GM18907 (cell line): ENCODE results near the gene PKHD1.
A peak's percentile ranks its signal among the peaks of the same experiment; 100 is the strongest.
"Not testable (repeated sequence)": the region's sequence is repeated elsewhere in the genome, so short reads cannot be mapped to it uniquely, and the experiment has no call there.

Experiments
- ATAC-seq: cut with Tn5 transposase; IDR thresholded peaks from one replicate; pipeline ENCODE4 v1.9.1; 2021; ENCODE audit warnings: mild to moderate bottlenecking, moderate library complexity; ENCODE audit not compliant: unreplicated experiment

The PKHD1 gene

DNA sequence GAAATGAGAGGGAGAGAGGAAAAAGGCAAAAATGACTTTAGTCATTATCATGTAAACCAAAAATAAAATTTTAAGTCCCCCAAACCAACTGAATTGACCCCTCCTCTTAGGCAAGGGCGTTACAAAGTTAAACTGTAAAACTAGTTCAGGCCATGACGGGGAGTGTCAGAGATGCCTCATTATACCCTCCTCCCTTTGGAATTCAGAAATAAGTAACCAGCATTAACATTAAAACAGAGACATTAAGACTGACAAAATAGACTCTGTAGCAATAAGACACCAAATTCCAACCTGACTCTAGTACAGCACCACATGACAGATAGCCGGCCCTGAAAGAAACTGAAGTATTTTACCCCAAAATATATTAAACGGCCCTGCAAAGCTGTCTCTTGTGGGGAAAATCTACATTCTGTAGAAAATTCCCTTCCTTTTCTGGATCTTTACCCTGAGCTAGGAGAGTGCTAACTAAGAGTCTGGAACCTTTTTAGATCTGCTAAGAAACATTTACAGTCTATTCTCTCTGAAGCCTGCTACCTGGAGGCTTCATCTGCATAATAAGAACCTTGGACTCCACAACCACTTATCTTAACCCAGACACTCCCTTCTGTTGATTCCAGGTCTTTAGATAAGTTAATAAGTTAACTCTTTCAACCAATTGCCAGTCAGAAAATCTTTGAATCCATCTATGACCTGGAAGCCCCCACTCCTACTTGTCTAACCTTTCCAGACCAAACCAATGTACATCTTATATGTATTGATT lies 150.7 kb downstream of the PKHD1 start:
- no peak for ATAC-seq

DNA sequence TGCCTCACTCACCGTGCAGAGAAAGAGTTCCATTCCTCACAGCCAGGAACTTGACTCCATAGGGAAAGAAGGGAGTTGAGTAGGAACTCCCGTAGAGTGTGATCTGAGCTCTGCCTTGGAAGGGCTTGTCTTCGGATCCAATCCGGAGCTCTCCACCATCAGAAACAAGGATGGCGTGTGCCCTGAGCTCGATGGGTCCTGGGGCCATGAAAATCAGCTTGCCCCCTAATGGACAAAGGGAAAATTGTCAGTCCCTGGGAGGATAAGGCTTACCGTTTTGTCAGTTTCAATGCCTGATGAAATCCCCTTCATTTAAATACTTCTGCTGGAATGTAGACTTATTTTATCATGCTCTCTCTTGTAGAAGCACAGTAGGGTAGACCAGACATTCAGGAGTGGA lies 153.3 kb downstream of the PKHD1 start:
- no peak for ATAC-seq

GRCh38 chr6:51932956-51933355 lies 154.5 kb downstream of the PKHD1 start:
- no peak for ATAC-seq

- no peak for ATAC-seq
These were observed 156.8 kb downstream of the PKHD1 start for GRCh38 chr6:51930602-51931001.

DNA sequence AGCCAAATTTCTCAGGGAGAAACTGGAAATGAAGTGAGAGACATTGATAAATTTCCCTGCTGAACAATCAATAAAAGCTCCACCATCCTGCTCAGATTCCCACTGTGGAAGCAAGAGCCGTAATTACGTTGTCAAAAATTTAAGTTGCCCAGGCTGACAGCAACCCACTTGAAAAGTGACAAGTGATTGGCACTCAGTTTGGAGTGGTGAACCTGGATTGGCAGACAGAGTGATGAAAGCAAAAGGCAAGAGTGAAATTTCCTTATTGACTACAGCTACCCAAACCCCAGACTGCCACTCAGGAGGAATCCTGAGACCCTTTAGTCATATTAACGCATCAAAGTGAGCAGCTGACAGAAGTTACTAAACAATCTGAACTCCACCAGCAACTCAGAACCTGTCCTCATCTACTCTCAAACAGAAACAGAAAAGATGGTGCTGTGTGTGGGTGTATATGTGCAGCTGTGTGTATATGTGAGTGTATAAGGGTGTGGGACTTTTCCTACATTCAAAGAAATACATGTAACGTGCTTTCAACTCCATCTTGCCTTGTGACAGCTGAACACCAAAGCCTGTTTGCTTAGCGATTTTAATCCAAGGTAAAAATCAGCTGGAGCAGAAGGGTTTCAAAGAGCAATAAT lies 157.4 kb downstream of the PKHD1 start:
- ATAC-seq = no peak

DNA sequence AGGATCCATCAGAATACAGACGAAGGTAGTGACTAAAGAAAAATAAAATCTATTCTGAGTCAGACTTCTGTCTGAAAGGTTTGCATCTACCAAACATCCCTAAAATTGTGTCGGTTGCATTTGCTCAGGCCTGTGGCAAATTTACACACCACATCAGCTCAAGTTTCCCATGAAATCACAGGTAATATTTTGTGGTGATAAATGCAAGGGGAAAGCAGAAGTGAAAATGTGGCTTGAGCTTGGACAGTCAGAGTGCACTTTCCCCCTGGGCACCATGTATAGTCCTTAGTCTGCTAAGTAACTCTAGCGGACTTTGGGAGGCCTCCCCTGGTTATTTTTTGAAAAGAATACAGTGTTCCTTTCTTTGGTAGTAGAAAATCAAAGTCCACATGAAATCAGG lies 159.1 kb downstream of the PKHD1 start:
- ATAC-seq = peak; percentile 65

- ATAC-seq = no peak
These were observed 160.0 kb downstream of the PKHD1 start for GRCh38 chr6:51927450-51927849.

- no peak for ATAC-seq
These were observed 161.3 kb downstream of the PKHD1 start for GRCh38 chr6:51926125-51926524.

GRCh38 chr6:51922479-51922878 lies 164.9 kb downstream of the PKHD1 start:
- not testable (repeated sequence) for ATAC-seq

DNA sequence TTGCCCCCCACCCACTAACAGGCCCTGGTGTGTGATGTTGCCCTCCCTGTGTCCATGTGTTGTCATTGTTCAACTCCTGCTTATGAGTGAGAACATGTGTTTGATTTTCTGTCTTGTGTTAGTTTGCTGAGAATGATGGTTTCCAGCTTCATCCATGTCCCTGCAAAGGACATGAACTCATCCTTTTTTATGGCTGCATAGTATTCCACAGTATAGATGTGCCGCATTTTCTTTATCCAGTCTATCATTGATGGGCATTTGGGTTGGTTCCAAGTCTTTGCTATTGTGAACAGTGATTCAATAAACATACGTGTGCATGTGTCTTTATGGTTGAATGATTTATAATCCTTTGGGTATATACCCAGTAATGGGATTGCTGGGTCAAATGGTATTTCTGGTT lies 169.1 kb downstream of the PKHD1 start:
- ATAC-seq = not testable (repeated sequence)

DNA sequence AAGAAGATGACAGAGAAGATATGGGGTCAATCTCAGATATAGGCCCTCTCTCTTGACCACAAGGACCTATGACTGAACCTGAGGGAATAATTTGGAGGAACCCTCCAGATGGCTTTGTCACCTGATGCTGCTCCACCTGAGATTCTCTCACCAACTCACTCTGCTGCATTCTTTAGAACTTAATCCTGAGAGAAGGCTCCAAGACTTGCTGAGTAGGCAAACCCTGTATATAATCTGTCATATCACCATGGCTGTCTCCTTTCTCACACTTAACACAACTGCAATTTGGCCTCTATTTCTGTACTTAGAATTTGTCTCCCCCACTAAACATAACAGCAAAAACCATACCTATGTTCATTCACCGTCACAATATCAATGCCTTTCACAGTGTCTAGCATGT lies 172.3 kb downstream of the PKHD1 start:
- no peak for ATAC-seq

DNA sequence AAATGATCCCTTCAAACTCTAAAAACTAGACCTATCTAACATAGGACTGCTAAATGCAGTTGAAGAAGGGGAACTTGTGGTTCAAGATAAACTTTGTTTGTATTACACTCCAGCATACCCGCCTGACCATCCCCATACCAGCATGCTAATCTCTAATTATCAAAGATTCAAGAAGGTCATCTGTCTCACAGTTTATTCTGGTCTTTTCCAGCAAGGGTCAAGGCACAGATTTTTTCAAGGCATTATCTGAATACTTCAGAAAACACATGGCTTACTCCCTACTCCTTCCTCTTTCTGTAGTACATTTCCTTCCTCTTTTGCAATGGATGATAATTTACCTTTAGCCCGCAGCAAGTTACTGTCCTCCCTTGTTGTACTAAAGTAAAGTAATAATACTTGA lies 174.1 kb downstream of the PKHD1 start:
- ATAC-seq = no peak

DNA sequence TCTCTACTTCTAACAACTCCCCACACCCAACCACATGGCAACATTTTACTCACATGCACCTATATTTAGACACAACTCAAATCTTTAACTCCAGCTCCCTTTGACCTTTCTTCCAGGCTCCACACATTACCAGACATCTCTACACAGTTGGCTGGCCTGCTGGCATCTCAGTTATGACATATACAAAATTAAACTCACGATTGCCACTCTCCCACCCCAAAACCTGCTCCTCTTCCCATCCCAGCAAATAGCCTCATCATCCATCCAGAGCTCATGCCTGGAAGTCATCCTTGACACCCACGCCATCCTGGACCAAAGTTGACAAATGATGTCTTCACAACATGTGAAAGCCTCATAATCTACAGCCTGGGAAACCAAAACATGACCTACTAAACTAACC lies 176.6 kb downstream of the PKHD1 start:
- no peak for ATAC-seq

DNA sequence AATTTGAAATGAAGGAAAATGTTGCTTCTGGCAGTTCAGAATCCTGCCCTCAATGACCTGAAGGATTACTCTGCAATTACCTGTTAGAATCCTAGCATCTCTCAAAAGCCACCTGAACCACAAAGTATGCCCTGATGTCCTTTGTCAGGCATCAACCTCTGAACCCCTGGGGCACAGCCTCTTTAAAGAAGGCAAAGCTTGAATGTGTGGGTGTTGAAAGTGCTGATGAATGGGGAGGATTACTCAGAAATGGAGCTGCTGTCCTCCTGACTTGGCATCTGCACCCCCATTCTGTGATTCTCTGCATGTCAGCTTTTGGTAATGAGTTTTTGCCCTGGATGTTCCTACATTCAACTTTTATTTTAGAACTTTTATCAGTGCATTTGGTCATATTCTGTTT lies 179.2 kb downstream of the PKHD1 start:
- no peak for ATAC-seq

DNA sequence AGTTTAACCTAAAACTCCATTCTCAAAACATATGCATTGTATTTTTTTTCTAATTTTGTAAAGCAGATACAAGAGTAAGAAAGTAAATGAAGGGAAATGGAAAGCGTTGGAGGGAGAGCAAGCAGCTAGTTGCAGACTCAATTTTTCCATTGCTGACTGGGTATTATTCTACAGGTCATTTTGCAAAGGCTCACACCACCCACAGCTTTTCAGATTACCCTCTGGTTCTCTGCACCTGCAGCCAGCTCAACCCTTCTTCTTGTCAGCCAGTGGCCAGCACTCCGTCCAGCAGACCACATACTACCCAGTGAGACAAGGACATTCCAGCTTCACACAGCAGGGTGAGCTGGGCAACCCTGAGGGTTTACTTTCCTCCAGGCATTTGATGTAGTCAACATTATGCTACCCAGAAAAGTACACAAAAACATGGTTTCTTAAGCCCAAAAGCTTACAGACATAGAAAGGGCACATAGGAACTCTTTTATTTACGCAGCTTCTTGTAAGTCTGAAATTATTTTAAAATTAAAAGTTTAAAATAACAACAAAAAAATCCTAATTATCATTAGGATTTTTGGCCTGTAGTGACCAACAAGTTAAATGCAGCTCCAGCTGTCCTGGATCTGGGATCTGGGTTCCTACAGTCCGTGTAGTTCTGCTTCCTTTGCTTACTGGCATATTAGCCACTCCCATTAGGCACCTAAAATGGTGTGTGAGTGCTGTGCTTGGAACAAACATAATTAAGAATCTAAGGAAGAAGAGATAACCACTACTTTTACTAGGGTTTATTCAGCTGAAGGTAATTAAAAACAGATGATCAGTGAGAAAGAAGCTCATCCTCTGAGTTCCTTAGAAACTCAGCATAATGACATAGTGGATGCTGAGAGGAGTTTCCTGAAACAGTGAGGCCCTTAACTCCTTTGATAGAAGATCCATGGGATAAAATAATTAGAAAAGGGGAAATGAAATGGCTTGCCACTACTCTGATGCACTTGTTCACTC lies 185.3 kb downstream of the PKHD1 start:
- no peak for ATAC-seq

GRCh38 chr6:51893366-51893765 lies 194.0 kb downstream of the PKHD1 start:
- no peak for ATAC-seq

DNA sequence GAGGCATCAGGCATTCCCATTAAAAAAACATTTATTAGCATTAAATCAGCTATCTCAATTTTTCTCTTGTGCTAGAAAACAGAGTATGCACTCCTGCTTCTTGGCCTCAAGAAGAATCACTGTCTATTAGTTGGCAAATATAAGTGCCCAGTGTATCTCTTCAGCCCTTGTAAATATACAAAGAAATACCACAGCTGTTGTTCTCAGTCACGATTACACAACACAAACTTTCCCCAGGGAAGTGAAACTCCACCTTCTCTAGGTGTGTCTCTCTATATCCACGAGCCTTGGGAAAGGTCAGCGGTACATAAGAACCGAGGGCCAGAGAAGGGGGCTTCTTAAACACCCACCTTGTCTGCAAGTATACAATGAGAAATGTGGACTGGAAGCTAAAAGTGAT lies 194.7 kb downstream of the PKHD1 start:
- ATAC-seq = no peak

DNA sequence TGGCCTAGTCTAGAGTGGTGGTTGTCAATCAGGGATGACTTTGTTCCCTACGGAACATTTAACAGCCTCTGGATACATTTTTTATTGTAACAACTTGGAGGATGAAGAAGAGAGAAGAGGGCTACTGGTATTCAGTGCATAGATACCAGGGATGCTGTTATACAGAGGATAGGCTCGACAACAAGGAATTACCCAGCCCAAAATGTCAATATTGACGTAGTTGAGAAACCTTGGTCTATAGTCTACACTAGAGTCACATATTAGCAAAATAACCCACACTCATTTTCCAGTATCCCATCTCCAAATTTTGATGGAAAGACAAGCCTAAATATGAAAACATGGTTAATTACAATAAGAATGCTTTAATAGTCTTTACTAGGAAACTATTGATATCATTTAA lies 195.1 kb downstream of the PKHD1 start:
- ATAC-seq = no peak

DNA sequence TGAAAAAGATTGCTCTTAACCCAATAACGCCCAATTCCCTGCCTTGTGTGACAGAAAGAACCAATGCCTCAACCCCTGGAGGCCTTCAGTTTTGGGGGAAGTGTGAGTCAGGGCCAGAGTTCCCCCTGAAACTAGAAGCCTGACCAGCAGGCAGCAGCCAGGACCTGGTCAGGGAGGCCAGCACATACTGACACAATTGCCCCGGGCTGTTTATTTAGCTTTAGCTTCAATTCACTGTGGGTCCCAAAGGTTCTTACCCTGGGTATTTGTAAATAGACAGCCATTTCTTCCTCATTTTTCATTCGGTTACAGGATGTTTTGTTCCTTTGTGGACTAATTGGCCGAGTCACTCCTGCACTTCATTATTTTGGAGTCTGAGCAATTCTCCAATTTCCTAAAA lies 195.6 kb downstream of the PKHD1 start:
- no peak for ATAC-seq

DNA sequence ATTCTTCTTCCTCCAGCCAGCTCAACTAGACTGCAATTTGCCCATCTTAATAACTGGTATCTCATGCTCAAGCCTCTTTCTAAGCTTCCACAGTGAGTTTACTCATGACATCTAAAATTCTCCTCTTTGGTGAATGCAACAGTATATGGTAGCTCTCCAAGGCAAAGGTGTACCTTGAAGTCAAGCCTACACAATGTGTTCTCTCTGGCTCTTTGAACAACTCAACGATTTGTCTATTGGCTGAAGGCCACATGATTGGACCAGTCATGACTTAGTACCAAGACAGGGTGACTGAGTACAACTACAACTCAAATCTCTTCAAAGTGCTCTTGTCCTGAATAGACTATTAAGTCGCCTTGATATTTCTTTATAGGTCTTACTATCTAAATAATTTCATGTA lies 199.6 kb downstream of the PKHD1 start:
- no peak for ATAC-seq

GRCh38 chr6:51885957-51886356 lies 201.5 kb downstream of the PKHD1 start:
- ATAC-seq = no peak
